22Rv1 (cell line): ENCODE results near the gene TNS3.

Experiments
- CTCF ChIP-seq: fragments of 450-650 bp; IDR thresholded peaks from 2 replicates; pipeline ENCODE4 v1.5.1; 2017; ENCODE audit warnings: mild to moderate bottlenecking
- ZFX ChIP-seq: fragments of 450-650 bp; IDR thresholded peaks from 2 replicates; pipeline ENCODE4 v1.6.1; 2017; ENCODE audit warnings: antibody characterized with exemption, borderline replicate concordance

GRCh38 chr7:47300472-47301104, 281.3 kb downstream of the TNS3 start:
- TF ChIP-seq CTCF, result no peak
- TF ChIP-seq ZFX, result no peak
